Placental epithelial cell (primary cell): ENCODE results near the gene OR1Q1. TPM values are rescaled to one million over a fixed set of nuclear protein-coding genes. Genes with fewer than 3 reads are reported as not detected.

Source experiments
- total RNA-seq: library from RNA; depleted of rRNA; stranded (reverse); fragments of >200 nt; gene quantifications from 2 replicates; pipeline ENCODE4 v1.2.3, GENCODE V29; 2012

The OR1Q1 gene, protein sequence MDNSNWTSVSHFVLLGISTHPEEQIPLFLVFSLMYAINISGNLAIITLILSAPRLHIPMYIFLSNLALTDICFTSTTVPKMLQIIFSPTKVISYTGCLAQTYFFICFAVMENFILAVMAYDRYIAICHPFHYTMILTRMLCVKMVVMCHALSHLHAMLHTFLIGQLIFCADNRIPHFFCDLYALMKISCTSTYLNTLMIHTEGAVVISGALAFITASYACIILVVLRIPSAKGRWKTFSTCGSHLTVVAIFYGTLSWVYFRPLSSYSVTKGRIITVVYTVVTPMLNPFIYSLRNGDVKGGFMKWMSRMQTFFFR
- total RNA-seq, result not detected in 2 replicates

GRCh38 chr9:122614362-122614761 lies at the start of gene OR1Q1:
OR1Q1 (plus strand) TSS chr9:122614738; CDS start chr9:122614738, 0 bp downstream.

GRCh38 chr9:122583284-122583683 lies 31.3 kb upstream of the OR1Q1 start, which contains the start of gene OR1L8:
OR1L8 (minus strand) TSS chr9:122583384; CDS start chr9:122568477, 14,907 bp downstream.

DNA sequence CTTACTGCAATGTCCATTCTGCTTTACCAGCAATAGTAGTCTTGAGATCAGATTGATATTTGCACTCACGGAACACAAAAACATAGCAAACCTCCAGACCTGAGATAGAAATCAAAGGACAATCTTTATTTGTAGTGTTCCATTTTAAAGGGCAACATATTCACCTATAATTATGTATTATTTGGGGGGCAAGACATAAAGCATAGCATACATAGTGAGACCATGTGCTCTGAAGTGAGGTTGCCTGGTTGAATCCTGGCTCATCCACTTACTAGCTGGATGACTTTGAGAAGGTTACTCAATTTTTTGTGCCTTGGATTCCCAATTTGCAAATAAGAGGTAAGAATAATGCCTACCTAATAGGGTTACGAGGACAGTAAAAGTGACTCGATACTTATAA lies 43.0 kb downstream of the OR1Q1 start, which contains the start of gene OR1B1:
Gene OR1B1 (minus strand): TSS at position 101 of the 400 bp plus-strand sequence.

GRCh38 chr9:122661416-122661815 lies 46.9 kb downstream of the OR1Q1 start, which contains the start of gene OR1L1:
OR1L1 (plus strand) TSS chr9:122661716; CDS start chr9:122661716, 0 bp downstream.

Other genes starting within 250 kb of the OR1Q1 start
- under 0.01 and 0.33 TPM in 2 replicates for gene PTGS1, start 243.7 kb upstream of the OR1Q1 start, total RNA-seq
- gene OR1J1, start 136.8 kb upstream of the OR1Q1 start, total RNA-seq, result not detected in 2 replicates
- gene OR1J2, start 103.9 kb upstream of the OR1Q1 start, total RNA-seq, result not detected in 2 replicates
- gene OR1J4, start 95.6 kb upstream of the OR1Q1 start, total RNA-seq, result not detected in 2 replicates
- not detected in 2 replicates for gene OR1N1, start 87.4 kb upstream of the OR1Q1 start, total RNA-seq
- not detected in 2 replicates for gene OR1N2, start 61.6 kb upstream of the OR1Q1 start, total RNA-seq
- 0.11 TPM in 1 of 2 replicates, not detected in the other for gene OR1L8, start 31.4 kb upstream of the OR1Q1 start, total RNA-seq
- gene OR1B1, start 42.9 kb downstream of the OR1Q1 start, total RNA-seq, result not detected in 2 replicates
- gene OR1L1, start 47.0 kb downstream of the OR1Q1 start, total RNA-seq, result not detected in 2 replicates
- gene OR1L3, start 60.4 kb downstream of the OR1Q1 start, total RNA-seq, result not detected in 2 replicates
- gene OR1L4, start 109.3 kb downstream of the OR1Q1 start, total RNA-seq, result not detected in 2 replicates
- not detected in 2 replicates for gene OR1L6, start 127.6 kb downstream of the OR1Q1 start, total RNA-seq
- gene OR5C1, start 174.2 kb downstream of the OR1Q1 start, total RNA-seq, result not detected in 2 replicates
- gene OR1K1, start 185.4 kb downstream of the OR1Q1 start, total RNA-seq, result not detected in 2 replicates
- gene PDCL, start 213.8 kb downstream of the OR1Q1 start, total RNA-seq, result 27.9 and 33.0 TPM in 2 replicates